NCI-H2029 (cell line): ENCODE measurements around the gene TNFRSF6B.

Experiments used
- DNase-seq: peaks from one replicate; lab custom pipeline; 2025; lab: John Stamatoyannopoulos, UW

The TNFRSF6B gene

DNA sequence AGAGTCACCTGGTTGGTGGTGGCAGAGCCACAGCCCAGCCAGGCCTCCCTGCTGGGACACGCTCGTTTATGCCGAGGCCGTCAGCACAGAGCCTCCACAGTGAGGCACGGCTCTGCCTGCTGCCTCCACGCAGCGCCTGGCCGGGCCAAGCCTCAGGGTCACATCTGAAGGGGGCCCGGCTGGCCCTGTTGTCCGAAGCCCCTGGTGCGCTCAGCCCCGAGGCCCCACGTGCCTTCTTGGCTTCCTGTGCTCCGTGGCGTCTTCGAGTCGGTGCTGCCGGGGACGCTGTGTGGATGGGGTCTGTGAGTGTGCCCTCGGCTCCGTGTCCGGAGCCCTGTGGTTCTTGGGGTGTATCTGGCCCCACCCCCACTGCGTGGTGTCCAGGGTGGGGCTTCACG lies 10.4 kb upstream of the TNFRSF6B start:
- DNase-seq, result no peak

- DNase-seq, result no peak
Measured at GRCh38 chr20:63686492-63687321, 9.7 kb upstream of the TNFRSF6B start.

DNA sequence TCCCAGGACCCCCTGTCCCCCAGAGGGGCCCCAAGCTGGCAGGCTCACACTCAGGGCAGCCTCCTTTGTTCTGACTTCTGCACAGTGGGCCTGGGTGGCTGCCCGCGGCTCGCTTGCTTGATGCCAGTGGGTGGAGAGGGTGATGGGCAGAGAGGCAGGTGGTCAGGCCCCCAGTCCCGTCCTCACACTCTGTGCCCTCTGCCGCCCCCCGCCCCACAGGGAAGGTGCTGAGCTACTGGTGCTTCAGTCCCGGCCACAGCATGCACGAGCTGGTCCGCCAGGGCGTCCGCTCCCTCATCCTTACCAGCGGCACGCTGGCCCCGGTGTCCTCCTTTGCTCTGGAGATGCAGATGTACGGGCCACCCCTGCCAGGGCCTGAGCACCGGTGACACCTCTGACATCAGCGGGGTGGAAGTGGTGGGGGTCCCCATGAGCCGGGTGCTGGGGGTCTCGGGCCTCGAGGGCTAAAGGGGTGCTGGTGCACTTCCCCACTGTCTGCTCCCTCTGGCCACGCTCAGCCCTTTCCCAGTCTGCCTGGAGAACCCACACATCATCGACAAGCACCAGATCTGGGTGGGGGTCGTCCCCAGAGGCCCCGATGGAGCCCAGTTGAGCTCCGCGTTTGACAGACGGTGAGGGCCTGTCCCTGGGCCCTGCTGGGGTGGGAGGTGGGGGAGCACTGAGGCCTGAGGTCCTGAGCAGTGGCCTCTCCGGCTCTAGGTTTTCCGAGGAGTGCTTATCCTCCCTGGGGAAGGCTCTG lies 8.9 kb upstream of the TNFRSF6B start:
- no peak for DNase-seq

- no peak for DNase-seq
Measured at GRCh38 chr20:63688228-63689045, 8.0 kb upstream of the TNFRSF6B start.

DNA sequence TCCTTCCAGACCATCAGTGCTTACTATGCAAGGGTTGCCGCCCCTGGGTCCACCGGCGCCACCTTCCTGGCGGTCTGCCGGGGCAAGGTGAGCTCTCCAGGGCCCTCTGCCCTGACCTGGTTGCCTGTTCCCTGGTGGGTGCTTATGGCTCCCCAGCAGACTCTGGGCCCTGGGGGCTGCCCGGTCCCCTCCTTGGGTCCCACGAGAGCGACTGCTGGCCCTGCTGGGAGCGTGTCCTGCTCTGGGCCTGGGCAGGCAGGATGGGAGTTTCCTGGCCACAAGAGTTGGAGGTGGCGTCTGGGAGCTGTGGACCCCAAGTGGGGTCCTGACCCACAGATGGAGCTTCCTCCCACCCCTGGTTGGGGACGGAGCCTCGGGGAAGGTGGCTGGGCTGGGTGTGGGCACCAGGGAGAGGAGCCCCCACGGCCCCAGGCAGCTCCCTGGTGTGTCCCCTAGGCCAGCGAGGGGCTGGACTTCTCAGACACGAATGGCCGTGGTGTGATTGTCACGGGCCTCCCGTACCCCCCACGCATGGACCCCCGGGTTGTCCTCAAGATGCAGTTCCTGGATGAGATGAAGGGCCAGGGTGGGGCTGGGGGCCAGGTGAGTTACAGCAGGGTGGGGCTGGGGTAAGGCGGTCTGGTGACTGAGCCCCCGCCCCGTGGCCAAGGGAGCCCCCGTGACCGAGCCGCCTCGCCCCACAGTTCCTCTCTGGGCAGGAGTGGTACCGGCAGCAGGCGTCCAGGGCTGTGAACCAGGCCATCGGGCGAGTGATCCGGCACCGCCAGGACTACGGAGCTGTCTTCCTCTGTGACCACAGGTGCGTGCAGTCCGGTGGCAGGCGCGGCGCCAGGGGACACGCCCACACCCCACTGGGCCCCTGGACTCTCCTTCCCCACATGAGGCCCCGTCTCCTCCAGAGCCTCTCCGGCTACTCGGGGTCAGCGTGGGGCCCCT lies 7.1 kb upstream of the TNFRSF6B start:
- no peak for DNase-seq

DNA sequence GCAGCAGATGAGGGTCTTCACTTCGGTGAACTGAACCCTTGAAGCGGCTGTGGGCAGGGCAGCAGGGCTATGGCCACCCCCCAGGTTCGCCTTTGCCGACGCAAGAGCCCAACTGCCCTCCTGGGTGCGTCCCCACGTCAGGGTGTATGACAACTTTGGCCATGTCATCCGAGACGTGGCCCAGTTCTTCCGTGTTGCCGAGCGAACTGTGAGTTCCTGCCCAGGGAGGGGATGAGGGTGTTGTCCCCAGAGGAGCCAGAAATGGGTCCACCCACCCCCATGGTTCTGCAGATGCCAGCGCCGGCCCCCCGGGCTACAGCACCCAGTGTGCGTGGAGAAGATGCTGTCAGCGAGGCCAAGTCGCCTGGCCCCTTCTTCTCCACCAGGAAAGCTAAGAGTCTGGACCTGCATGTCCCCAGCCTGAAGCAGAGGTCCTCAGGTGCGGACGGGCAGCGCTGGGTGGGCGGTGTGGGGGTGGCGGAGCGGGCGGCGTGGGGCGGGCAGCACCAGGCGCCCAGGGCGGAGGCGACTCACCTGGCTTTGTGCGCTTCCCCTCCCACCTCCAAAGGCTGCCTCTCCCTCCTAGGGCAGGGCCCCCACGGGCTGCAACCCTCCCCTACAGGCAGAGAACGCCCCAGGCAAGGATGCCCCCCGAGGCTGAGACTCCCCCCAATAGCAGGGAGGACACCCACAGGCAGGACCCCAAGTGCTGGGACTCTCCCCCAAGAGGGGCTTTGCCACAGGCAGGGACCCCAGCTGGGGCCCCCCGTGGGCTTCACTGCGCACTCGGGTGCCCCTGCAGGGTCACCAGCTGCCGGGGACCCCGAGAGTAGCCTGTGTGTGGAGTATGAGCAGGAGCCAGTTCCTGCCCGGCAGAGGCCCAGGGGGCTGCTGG lies 6.2 kb upstream of the TNFRSF6B start:
- no peak for DNase-seq

DNA sequence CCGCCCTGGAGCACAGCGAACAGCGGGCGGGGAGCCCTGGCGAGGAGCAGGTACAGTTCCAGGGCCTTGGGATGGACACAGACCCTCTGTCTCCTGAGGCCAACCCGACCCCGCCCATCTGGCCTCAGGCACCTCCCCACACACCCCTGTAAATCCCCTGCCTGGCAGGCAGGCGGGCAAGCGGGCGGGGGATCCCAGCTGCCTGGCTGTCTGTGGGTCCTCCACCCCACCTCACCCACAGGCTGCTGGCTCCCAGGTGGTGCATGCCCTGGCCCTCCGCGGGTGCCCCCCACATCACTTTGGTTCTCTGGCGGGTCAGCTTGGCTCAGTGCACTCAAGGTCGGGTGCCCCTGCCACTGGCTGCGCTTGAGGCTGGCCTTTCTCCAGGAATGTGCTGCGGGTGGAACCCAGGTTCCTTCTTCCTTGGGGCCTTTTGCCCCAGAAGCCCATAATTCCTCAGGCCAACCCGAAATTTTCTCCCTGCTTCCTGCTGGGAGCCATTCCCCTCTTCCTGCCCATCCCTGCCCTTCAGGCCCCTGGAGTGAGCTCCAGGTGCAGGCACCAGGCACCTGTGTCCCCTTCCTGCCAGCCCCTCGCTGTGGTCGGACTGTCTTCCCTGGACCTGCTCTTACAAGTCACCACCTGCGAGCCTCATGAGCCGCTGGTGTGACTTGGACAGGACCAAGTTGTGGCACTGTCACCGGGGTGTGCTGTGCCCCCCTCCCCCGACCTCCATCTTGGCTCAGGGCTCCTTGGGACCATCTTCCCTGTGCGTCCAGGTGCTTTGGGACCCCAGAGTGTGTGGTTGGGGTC lies 5.3 kb upstream of the TNFRSF6B start:
- no peak for DNase-seq

DNA sequence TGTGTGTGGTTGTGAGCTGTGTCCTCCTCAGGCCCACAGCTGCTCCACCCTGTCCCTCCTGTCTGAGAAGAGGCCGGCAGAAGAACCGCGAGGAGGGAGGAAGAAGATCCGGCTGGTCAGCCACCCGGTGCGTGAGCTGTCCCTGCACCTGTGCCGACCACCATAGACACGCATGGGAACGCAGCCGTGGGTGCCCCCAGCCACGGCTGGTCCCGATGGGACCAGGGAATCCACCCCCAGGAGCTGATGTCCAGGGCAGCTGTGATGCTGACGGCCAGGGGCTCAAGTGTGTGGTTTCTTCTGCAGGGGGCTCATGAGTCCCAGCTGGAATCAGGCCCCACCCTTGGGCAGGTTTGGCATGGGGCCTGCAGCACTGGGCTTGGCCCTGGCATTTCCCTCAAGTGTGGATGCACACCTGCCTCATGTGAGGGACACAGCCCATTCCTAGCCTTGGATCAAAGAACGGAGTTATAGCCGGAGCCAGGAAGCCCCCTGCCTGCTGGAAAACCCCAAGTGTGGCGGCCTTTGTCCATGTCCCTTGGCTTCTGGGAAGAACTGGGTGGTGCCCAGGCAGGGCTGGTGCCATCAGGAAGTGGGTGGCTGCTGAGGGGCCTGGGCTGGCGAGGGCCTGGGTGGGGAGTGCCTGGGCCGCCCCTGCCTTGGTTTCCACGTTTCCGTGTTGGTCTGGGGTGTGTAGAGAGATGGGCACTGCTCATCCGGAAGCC lies 4.6 kb upstream of the TNFRSF6B start:
- no peak for DNase-seq

DNA sequence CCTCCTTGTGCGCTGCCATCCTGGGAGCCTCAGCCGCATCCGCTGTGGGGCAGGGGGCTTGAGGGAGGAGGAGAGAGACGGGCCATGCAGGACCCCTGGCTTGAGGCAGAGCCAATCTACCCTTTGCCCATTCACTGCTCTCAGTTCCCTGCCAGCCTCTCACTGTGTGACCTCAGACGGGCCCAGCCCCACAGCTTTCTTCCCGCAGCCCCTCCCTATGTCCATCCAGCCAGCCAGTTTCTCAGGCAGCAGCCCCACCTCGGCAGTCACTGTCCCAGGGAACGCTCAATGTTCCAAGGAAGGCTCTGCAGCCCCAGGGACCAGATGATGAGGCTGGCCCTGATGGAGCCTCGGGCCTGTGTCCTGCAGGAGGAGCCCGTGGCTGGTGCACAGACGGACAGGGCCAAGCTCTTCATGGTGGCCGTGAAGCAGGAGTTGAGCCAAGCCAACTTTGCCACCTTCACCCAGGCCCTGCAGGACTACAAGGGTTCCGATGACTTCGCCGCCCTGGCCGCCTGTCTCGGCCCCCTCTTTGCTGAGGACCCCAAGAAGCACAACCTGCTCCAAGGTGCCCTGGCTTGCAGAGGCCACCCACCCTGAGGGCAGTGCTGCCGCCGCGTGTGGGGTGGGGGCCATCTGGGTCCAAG lies 3.9 kb upstream of the TNFRSF6B start:
- DNase-seq, result no peak

DNA sequence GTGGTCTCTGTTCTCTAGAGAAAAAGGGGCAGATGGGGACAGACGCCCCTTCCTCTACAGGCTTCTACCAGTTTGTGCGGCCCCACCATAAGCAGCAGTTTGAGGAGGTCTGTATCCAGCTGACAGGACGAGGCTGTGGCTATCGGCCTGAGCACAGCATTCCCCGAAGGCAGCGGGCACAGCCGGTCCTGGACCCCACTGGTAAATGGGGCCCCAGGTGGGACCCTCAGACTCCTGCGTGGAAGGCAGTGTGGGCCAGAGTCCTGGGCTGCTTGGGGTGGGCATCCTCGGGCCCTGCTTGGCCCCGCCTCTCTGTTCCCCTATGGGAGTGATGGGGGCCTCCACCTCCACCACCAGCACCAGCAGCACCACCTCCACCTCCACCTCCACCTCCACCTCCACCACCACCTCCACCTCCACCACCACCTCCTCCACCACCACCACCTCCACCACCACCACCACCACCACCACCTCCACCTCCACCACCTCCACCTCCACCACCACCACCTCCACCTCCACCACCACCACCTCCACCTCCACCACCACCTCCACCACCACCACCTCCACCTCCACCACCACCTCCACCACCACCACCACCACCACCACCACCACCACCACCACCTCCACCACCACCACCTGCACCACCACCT lies 3.2 kb upstream of the TNFRSF6B start:
- no peak for DNase-seq

- no peak for DNase-seq
Measured at GRCh38 chr20:63693733-63694583, 2.5 kb upstream of the TNFRSF6B start.

DNA sequence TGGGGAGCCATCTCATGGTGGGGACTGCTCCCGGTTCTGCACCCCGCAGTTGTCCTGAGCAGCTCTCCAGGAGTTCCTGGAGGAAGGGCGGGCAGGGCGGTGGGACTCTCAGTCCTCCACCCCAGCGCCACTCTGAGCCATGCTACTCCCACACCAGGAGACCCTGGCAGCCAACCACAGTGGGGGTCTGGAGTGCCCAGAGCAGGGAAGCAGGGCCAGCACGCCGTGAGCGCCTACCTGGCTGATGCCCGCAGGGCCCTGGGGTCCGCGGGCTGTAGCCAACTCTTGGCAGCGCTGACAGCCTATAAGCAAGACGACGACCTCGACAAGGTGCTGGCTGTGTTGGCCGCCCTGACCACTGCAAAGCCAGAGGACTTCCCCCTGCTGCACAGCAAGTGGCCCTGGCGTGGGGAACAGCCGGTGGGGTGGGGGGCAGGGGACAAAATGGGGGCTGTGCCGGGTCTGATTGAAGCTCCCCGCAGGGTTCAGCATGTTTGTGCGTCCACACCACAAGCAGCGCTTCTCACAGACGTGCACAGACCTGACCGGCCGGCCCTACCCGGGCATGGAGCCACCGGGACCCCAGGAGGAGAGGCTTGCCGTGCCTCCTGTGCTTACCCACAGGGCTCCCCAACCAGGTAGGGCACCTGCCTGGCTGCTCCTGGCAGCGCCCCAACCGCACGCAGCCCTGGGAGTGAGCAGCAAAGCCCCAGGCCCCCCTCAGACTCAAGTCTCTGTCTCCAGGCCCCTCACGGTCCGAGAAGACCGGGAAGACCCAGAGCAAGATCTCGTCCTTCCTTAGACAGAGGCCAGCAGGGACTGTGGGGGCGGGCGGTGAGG lies 1.6 kb upstream of the TNFRSF6B start:
- DNase-seq, result no peak

DNA sequence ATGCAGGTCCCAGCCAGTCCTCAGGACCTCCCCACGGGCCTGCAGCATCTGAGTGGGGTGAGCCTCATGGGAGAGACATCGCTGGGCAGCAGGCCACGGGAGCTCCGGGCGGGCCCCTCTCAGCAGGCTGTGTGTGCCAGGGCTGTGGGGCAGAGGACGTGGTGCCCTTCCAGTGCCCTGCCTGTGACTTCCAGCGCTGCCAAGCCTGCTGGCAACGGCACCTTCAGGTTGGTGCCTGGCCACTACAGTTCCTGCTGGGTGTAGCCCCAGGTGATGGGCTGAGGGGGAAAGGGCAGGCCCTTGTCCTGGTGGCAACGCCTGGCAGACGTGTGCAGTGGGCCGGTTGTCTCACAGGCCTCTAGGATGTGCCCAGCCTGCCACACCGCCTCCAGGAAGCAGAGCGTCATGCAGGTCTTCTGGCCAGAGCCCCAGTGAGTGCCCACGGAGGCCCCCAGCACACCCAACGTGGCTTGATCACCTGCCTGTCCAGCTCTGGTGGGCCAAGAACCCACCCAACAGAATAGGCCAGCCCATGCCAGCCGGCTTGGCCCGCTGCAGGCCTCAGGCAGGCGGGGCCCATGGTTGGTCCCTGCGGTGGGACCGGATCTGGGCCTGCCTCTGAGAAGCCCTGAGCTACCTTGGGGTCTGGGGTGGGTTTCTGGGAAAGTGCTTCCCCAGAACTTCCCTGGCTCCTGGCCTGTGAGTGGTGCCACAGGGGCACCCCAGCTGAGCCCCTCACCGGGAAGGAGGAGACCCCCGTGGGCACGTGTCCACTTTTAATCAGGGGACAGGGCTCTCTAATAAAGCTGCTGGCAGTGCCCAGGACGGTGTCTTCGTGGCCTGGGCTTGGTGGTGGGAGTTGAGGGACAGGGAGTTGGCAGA lies 787 bp upstream of the TNFRSF6B start:
- no peak for DNase-seq

DNA sequence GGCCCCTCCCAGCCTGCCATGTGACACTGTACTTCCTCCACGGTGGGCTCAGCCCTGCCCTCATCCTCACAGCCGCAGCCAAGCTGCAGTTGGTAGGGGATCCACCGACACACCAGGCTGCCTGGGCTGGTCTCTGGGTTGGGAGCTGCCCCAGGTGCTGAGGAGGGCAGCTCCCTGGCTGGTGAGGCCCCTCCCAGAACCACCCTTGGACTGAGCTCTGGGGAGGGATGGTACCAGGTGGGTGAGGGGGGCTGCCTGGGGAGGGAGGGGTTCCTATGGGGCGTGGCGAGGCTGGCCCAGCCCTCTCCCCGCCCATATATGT lies 185 bp upstream of the TNFRSF6B start:
- DNase-seq, result no peak

- no peak for DNase-seq
Measured at GRCh38 chr20:63697357-63697867, 960 bp downstream of the TNFRSF6B start.
